Brain pericyte (primary cell): ENCODE measurements around the gene ZNF22.
A peak's percentile ranks its signal among the peaks of the same experiment; 100 is the strongest.

Experiments used
- DNase-seq: peaks from one replicate; pipeline ENCODE4 v3.0.0-alpha.2; 2012; ENCODE audit warnings: low read depth, low spot score

The ZNF22 gene

GRCh38 chr10:44991571-44991970, 9.2 kb upstream of the ZNF22 start:
- no peak for DNase-seq

- no peak for DNase-seq
These were observed 8.5 kb upstream of the ZNF22 start for GRCh38 chr10:44992070-44992731.

- no peak for DNase-seq
These were observed 7.9 kb upstream of the ZNF22 start for GRCh38 chr10:44992732-44993225.

GRCh38 chr10:44993226-44993921, 7.3 kb upstream of the ZNF22 start:
- no peak for DNase-seq

GRCh38 chr10:44993922-44994751, 6.6 kb upstream of the ZNF22 start:
- no peak for DNase-seq

- no peak for DNase-seq
These were observed 5.8 kb upstream of the ZNF22 start for GRCh38 chr10:44994752-44995530.

- no peak for DNase-seq
These were observed 5.2 kb upstream of the ZNF22 start for GRCh38 chr10:44995581-44995913.

- peak; percentile 95 for DNase-seq
These were observed 4.6 kb upstream of the ZNF22 start for GRCh38 chr10:44995914-44996669.

GRCh38 chr10:44997105-44997748, 3.5 kb upstream of the ZNF22 start:
- no peak for DNase-seq

- no peak for DNase-seq
These were observed 2.5 kb upstream of the ZNF22 start for GRCh38 chr10:44998146-44998631.

GRCh38 chr10:45000138-45000751, 478 bp upstream of the ZNF22 start:
- DNase-seq, result no peak

- DNase-seq, result no peak
These were observed 842 bp downstream of the ZNF22 start for GRCh38 chr10:45001381-45002148.

- DNase-seq, result no peak
These were observed 2.8 kb downstream of the ZNF22 start for GRCh38 chr10:45003432-45004000.

- no peak for DNase-seq
These were observed 3.9 kb downstream of the ZNF22 start for GRCh38 chr10:45004661-45005060.

GRCh38 chr10:45005284-45005683, 4.6 kb downstream of the ZNF22 start:
- DNase-seq, result no peak

- no peak for DNase-seq
These were observed 5.7 kb downstream of the ZNF22 start for GRCh38 chr10:45006276-45007030.

- DNase-seq, result peak; percentile 70
These were observed 7.9 kb downstream of the ZNF22 start for GRCh38 chr10:45008524-45009161.
